Measurements from ENCODE around the gene JAKMIP1. TPM values are rescaled to one million over a fixed set of nuclear protein-coding genes. Genes with fewer than 3 reads are reported as not detected.

JAKMIP1 gene
- total RNA-seq, 1 donor from 2014 or later = not detected

DNA sequence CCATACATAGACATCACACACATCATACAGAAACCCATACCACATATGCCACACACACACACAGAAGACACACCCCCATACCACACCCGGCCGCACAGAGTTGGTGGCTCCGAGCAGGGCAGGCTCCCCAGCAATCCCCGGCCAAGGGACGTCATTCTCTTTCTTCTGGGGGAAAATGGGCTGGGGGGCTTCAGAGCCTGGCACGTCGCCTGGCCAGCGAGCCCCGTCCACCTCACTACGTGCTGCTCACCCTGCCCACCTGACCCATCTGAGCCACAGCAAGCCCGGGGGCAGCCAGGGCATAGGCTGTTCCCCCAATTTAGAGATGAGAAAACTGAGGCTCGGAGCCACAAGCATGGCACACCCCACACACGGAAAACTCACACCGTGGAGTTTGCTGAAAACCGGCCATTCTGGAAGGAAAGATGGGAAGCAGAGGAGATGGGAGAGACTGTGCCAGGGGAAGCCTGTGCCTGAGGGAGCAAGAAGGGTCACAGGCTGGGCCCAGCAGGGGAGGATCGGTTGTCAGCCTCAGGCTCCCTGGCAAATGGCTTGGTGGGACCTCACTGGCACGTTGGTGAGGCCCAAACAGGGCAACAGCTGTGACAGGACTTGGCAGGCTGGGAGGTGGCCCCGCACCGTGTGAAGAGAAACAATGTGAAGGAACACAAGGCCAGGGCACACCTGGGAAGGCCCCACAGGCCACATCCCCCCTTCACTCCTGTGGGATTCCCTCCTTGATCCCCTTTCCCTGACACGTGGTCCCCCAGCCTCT, 73.2 kb downstream of the JAKMIP1 start:
- Mint-ChIP-seq H3K27ac (ENCODE audit: unreplicated experiment) (no peak overlapping the region), H3K4me3 (ENCODE audit: unreplicated experiment) (no peak overlapping the region), H3K36me3 (ENCODE audit: low read depth, unreplicated experiment) (no peaks in the 10 kb centered on the region), H3K9me3 (ENCODE audit: unreplicated experiment) (no peaks in the 10 kb centered on the region), H3K4me1 (ENCODE audit: unreplicated experiment) (no peaks in the 10 kb centered on the region), H3K27me3 (ENCODE audit: unreplicated experiment) (peaks cover 6% of the 10 kb centered on the region)
- DNase-seq (ENCODE audit: low spot score) = no peak
- TF ChIP-seq, protein P1, sequence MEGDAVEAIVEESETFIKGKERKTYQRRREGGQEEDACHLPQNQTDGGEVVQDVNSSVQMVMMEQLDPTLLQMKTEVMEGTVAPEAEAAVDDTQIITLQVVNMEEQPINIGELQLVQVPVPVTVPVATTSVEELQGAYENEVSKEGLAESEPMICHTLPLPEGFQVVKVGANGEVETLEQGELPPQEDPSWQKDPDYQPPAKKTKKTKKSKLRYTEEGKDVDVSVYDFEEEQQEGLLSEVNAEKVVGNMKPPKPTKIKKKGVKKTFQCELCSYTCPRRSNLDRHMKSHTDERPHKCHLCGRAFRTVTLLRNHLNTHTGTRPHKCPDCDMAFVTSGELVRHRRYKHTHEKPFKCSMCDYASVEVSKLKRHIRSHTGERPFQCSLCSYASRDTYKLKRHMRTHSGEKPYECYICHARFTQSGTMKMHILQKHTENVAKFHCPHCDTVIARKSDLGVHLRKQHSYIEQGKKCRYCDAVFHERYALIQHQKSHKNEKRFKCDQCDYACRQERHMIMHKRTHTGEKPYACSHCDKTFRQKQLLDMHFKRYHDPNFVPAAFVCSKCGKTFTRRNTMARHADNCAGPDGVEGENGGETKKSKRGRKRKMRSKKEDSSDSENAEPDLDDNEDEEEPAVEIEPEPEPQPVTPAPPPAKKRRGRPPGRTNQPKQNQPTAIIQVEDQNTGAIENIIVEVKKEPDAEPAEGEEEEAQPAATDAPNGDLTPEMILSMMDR (IDR thresholded peaks at IDR 0.05; ENCODE audit: unreplicated experiment) = no peak

DNA sequence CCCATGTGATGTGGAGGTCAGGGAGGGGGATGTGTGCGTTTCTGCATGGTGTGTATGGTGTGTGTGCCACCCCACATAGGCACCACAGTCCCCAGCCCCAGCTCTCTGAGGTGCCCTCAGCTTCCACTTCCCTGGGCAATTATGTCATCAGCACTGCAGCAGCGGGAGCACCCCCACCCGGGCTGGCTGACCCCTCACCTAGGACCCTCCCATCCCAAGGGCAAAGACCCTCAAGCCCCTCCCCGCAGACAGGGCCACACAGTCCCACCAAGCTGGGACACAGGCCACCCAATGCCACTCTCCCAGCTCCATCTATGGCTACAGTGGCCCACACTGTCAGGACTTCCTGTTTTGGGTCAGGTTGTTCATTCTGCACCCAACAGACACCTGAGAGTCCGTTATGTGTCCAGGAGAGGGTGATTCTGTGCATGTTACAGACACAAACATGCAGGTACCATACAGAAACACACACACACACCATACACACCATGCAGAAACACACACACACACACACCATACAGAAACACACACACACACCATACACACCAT, 75.2 kb downstream of the JAKMIP1 start:
- Mint-ChIP-seq H3K36me3 (ENCODE audit: low read depth, unreplicated experiment) (no peaks in the 10 kb centered on the region), H3K27me3 (ENCODE audit: unreplicated experiment) (peaks cover 6% of the 10 kb centered on the region), H3K27ac (ENCODE audit: unreplicated experiment) (no peak overlapping the region), H3K4me3 (ENCODE audit: unreplicated experiment) (no peak overlapping the region), H3K9me3 (ENCODE audit: unreplicated experiment) (no peaks in the 10 kb centered on the region), H3K4me1 (ENCODE audit: unreplicated experiment) (no peaks in the 10 kb centered on the region)
- DNase-seq (ENCODE audit: low spot score) = no peak
- TF ChIP-seq, protein P1 (IDR thresholded peaks at IDR 0.05; ENCODE audit: unreplicated experiment) = no peak

DNA sequence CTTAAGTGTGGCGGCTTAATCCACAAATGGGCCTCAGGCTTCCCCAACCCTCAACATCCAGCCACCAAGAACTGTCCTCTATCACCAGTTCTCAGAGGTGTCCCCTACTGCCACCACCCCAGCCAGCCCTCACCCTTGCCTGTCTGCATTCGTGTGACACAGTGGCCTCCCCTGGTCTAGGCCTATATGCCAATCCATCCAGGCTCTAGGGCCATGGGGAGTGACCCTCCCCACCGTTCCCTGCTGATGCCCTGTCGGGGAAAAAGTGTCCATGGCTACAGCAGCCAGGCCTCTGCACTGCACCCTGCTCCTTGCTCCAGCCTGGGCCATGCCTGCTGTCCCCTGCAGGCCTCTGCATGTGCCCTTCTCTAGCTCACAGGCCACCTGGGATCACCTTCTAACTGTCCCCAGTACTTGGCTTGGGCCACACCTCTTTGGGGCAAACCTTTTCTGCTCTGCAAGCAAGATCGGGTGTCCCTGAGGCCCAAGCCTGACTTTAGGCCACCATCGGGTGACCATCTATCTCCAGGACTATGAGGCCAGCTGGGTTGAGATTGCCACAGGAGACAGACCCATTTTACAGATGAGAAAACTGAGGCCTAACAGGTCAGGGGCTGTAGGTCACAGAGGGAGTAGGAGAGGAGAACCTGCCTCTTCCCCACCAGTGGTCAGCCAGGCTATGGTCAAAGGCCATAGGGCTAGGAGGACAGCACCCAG, 75.8 kb downstream of the JAKMIP1 start:
- TF ChIP-seq, protein P1 (IDR thresholded peaks at IDR 0.05; ENCODE audit: unreplicated experiment) = no peak
- no peak overlapping the region for H3K4me3 Mint-ChIP-seq (ENCODE audit: unreplicated experiment)
- DNase-seq (ENCODE audit: low spot score) = no peak
- peaks cover 5% of the 10 kb centered on the region for H3K27me3 Mint-ChIP-seq (ENCODE audit: unreplicated experiment)
- no peaks in the 10 kb centered on the region for H3K36me3 Mint-ChIP-seq (ENCODE audit: low read depth, unreplicated experiment)
- no peaks in the 10 kb centered on the region for H3K9me3 Mint-ChIP-seq (ENCODE audit: unreplicated experiment)
- no peaks in the 10 kb centered on the region for H3K4me1 Mint-ChIP-seq (ENCODE audit: unreplicated experiment)
- H3K27ac Mint-ChIP-seq (ENCODE audit: unreplicated experiment) = no peak overlapping the region

DNA sequence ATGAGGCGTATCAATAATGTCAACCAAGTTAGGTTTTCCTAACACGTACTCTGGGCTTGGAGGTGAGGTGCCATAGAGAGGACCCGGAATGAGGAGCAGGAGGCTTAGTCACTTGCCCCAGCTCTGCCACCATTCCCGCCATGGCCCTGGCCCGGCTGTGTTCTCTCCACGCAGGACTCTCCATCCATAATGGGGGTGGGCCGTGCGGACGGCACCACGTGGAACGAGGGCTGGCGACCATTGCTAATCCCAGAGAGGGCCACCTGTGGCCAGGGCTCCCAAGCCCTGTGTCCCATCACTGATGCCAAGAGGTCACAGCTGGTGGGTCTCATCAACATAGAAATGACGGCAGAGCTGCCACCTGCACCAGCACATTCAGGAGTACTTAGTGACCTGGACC, 76.4 kb downstream of the JAKMIP1 start:
- Mint-ChIP-seq H3K4me3 (ENCODE audit: unreplicated experiment) (no peak overlapping the region), H3K9me3 (ENCODE audit: unreplicated experiment) (no peaks in the 10 kb centered on the region), H3K27me3 (ENCODE audit: unreplicated experiment) (peaks cover 2% of the 10 kb centered on the region), H3K4me1 (ENCODE audit: unreplicated experiment) (no peaks in the 10 kb centered on the region), H3K27ac (ENCODE audit: unreplicated experiment) (no peak overlapping the region), H3K36me3 (ENCODE audit: low read depth, unreplicated experiment) (no peaks in the 10 kb centered on the region)
- TF ChIP-seq, protein P1 (IDR thresholded peaks at IDR 0.05; ENCODE audit: unreplicated experiment) = no peak
- no peak for DNase-seq (ENCODE audit: low spot score)

DNA sequence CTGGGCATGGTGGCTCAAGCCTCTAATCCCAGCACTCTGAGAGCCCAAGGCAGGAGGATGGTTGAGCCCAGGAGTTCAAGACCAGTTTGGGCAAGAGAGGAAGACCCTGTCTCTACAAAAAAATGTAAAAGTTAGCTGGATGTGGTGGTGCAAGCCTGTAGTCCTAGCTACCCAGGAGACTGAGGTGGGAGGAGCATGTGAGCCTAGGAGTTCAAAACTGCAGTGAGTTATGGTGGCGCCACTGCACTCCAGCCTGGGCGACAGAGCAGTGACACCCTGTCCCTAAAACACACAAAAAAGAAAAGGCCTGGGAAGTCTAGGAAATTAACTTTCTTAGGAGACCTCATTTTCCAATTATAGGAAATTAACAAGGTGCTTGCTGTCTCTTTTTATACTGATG, 76.8 kb downstream of the JAKMIP1 start:
- TF ChIP-seq, protein P1 (IDR thresholded peaks at IDR 0.05; ENCODE audit: unreplicated experiment) = no peak
- Mint-ChIP-seq H3K9me3 (ENCODE audit: unreplicated experiment) (no peaks in the 10 kb centered on the region), H3K4me3 (ENCODE audit: unreplicated experiment) (no peak overlapping the region), H3K36me3 (ENCODE audit: low read depth, unreplicated experiment) (no peaks in the 10 kb centered on the region), H3K27ac (ENCODE audit: unreplicated experiment) (no peak overlapping the region), H3K4me1 (ENCODE audit: unreplicated experiment) (no peaks in the 10 kb centered on the region), H3K27me3 (ENCODE audit: unreplicated experiment) (peaks cover 2% of the 10 kb centered on the region)
- DNase-seq (ENCODE audit: low spot score) = no peak
